WTC11 (cell line): ENCODE results near the gene DCAF11. TPM values are rescaled to one million over a fixed set of nuclear protein-coding genes. Genes with fewer than 3 reads are reported as not detected.

Experiments used
- ATAC-seq: fragments of 200-7000 bp; cut with Tn5 transposase; 2 replicates; pipeline ENCODE4 v1.10.0; 2021; ENCODE audit warnings: mild to moderate bottlenecking, moderate library complexity
- CTCF ChIA-PET: fragments of 300-600 bp; sonication (Branson Sonifier 250); formaldehyde crosslinking; loops from one replicate; lab custom pipeline; 2021; ENCODE audit warnings: antibody characterized with exemption; lab: Charles Lee
- POLR2A ChIA-PET: fragments of 350-600 bp; sonication (Branson Sonifier 250); formaldehyde crosslinking; loops from one replicate; lab custom pipeline; 2021; ENCODE audit warnings: antibody characterized with exemption; lab: Charles Lee
- DNase-seq: peaks from one replicate; pipeline ENCODE4 v3.0.0; 2021; ENCODE audit warnings: low spot score
- H3K27ac Mint-ChIP-seq: 2 replicates; pipeline ENCODE4 v1.8.0; 2021; ENCODE audit warnings: mixed read lengths
- H3K27me3 Mint-ChIP-seq: 2 replicates; pipeline ENCODE4 v1.8.0; 2021; ENCODE audit warnings: low read depth, mild to moderate bottlenecking, moderate library complexity, mixed read lengths
- H3K36me3 Mint-ChIP-seq: 2 replicates; pipeline ENCODE4 v1.8.0; 2021; ENCODE audit warnings: mixed read lengths
- H3K4me1 Mint-ChIP-seq: 2 replicates; pipeline ENCODE4 v1.8.0; 2022; ENCODE audit warnings: mixed read lengths
- H3K4me3 Mint-ChIP-seq: 2 replicates; pipeline ENCODE4 v1.8.0; 2021; ENCODE audit warnings: mild to moderate bottlenecking, moderate library complexity, mixed read lengths
- H3K9me3 Mint-ChIP-seq: 2 replicates; pipeline ENCODE4 v1.8.0; 2021; ENCODE audit warnings: mixed read lengths
- CBFB ChIP-seq: sonication (generic); formaldehyde crosslinking; IDR thresholded peaks from 2 replicates; pipeline ENCODE4 v1.8.1; 2022; ENCODE audit warnings: mild to moderate bottlenecking, low read depth, missing genetic modification reagents
- ESRRA ChIP-seq: sonication (generic); formaldehyde crosslinking; IDR thresholded peaks from 2 replicates; pipeline ENCODE4 v1.8.1; 2022; ENCODE audit warnings: mild to moderate bottlenecking, missing genetic modification reagents, borderline replicate concordance
- GABPB1 ChIP-seq: sonication (generic); formaldehyde crosslinking; IDR thresholded peaks from 2 replicates; pipeline ENCODE4 v1.8.1; 2023; ENCODE audit warnings: mild to moderate bottlenecking, missing genetic modification reagents
- GRHL2 ChIP-seq: fragments of 250-450 bp; sonication (Bioruptor Pico); IDR thresholded peaks from 2 replicates; pipeline ENCODE4 v1.8.0; 2022; ENCODE audit warnings: mild to moderate bottlenecking, moderate library complexity; ENCODE audit not compliant: insufficient replicate concordance, severe bottlenecking
- MAX ChIP-seq: sonication (generic); formaldehyde crosslinking; IDR thresholded peaks from 2 replicates; pipeline ENCODE4 v1.8.0; 2022; ENCODE audit warnings: mild to moderate bottlenecking, missing genetic modification reagents
- MLX ChIP-seq: sonication (generic); formaldehyde crosslinking; IDR thresholded peaks from 2 replicates; pipeline ENCODE4 v1.8.1; 2023; ENCODE audit warnings: mild to moderate bottlenecking, missing genetic modification reagents, moderate library complexity
- NFE2L1 ChIP-seq: sonication (generic); formaldehyde crosslinking; IDR thresholded peaks from 2 replicates; pipeline ENCODE4 v1.8.1; 2023; ENCODE audit warnings: missing genetic modification reagents
- NFYB ChIP-seq: sonication (generic); formaldehyde crosslinking; conservative IDR thresholded peaks from 2 replicates; pipeline ENCODE4 v1.8.0; 2022; ENCODE audit warnings: low read depth, missing genetic modification reagents
- SP1 ChIP-seq: sonication (generic); formaldehyde crosslinking; conservative IDR thresholded peaks from 2 replicates; pipeline ENCODE4 v1.8.1; 2022; ENCODE audit warnings: missing genetic modification reagents
- TEAD1 ChIP-seq: sonication (generic); formaldehyde crosslinking; IDR thresholded peaks from 2 replicates; pipeline ENCODE4 v1.8.0; 2022; ENCODE audit warnings: mild to moderate bottlenecking, missing genetic modification reagents
- USF2 ChIP-seq: sonication (generic); formaldehyde crosslinking; IDR thresholded peaks from 2 replicates; pipeline ENCODE4 v1.8.1; 2023; ENCODE audit warnings: mild to moderate bottlenecking, missing genetic modification reagents, moderate library complexity
- ZNF219 ChIP-seq: sonication (generic); formaldehyde crosslinking; IDR thresholded peaks from 2 replicates; pipeline ENCODE4 v1.8.0; 2023; ENCODE audit warnings: missing genetic modification reagents, mild to moderate bottlenecking, borderline replicate concordance
- ZNF317 ChIP-seq: sonication (generic); formaldehyde crosslinking; IDR thresholded peaks from 2 replicates; pipeline ENCODE4 v1.8.1; 2023; ENCODE audit warnings: low read depth, mild to moderate bottlenecking, moderate library complexity, missing genetic modification reagents, borderline replicate concordance
- ZNF423 ChIP-seq: fragments of 250-450 bp; sonication (Bioruptor Pico); IDR thresholded peaks from 2 replicates; pipeline ENCODE4 v2.1.2; 2022; ENCODE audit warnings: mild to moderate bottlenecking, moderate library complexity
- ZNF671 ChIP-seq: fragments of 250-450 bp; sonication (Bioruptor Pico); IDR thresholded peaks from 2 replicates; pipeline ENCODE4 v1.8.0; 2021; ENCODE audit warnings: mild to moderate bottlenecking
- total RNA-seq: library from RNA; stranded (reverse); gene quantifications from 3 replicates; pipeline ENCODE4 v1.2.3, GENCODE V29; 2021
- TF ChIP-seq, protein P1 (sequence below): fragments of 200-600 bp; IDR thresholded peaks from 2 replicates; pipeline ENCODE4 v1.8.0; 2022; ENCODE audit warnings: antibody characterized with exemption
- TF ChIP-seq, protein P2 (sequence below): fragments of 250-450 bp; sonication (Bioruptor Pico); IDR thresholded peaks from 2 replicates; pipeline ENCODE4 v1.9.0; 2021; ENCODE audit warnings: mild to moderate bottlenecking, borderline replicate concordance
- TF ChIP-seq, protein P3 (sequence below): sonication (generic); formaldehyde crosslinking; IDR thresholded peaks from 2 replicates; pipeline ENCODE4 v1.8.1; 2022; ENCODE audit warnings: mild to moderate bottlenecking, missing genetic modification reagents, moderate library complexity, borderline replicate concordance
- TF ChIP-seq, protein P4 (sequence below): sonication (generic); formaldehyde crosslinking; conservative IDR thresholded peaks from 2 replicates; pipeline ENCODE4 v1.8.1; 2022; ENCODE audit warnings: mild to moderate bottlenecking, missing genetic modification reagents
- TF ChIP-seq, protein P5 (sequence below): sonication (generic); formaldehyde crosslinking; IDR thresholded peaks from 2 replicates; pipeline ENCODE4 v1.8.0; 2023; ENCODE audit warnings: mild to moderate bottlenecking, missing genetic modification reagents

Gene DCAF11
- total RNA-seq, 1 experiment from 2014 or later, result 73.6 TPM

DNA sequence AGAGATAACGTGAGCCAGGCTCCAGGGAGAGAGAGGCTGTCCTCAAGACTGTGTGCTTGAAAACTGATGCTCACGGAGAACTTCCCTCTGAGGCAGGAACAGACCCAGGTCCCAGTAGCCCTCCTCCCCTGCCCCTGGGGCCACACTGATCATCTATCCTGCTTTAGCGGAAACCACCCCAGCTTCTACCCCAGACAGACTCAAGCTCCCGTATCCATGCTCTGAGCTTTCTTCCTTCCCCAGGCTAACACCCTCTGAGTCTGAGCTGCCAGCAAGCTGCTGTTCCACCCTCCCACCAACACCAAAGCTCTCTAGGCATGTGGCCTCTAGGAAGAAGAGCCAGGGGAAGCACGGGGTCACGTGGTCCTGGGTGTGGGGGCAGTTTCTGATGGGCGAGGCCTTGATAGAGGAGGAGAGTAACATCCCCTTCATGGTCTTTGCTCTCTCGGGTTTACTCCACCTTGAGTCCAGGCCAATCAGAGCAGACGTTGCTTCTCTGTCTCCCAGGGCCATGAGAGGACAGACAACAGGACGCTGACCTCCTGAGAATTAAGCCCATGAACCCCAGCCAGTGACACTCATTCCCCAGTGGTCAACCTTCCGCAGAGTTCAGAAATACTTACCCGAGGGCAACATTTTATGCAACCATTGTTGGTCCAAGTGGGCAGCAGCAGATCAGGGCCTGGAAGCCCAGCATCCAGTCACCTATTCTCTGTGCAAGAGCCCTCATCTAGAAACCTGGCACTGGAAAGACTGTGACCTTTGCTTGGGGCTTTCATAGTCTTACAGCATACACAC is 19.1 kb upstream of the DCAF11 start (continued):
- TF ChIP-seq MAX (CRISPR knock-in tag) (peak; percentile 92), NFE2L1 (0 out of 2 replicates have a peak, but pooled peaks have one; percentile 78), GABPB1 (CRISPR knock-in tag) (peak; percentile 96), SP1 (CRISPR knock-in tag) (peak; percentile 54; the same call in 1 of the 2 replicates), NFYB (CRISPR knock-in tag) (peak; percentile 6; the same call in 1 of the 2 replicates), ESRRA (CRISPR knock-in tag) (no peak), ZNF423 (CRISPR knock-in tag) (no peak)
- TF ChIP-seq, protein P1, sequence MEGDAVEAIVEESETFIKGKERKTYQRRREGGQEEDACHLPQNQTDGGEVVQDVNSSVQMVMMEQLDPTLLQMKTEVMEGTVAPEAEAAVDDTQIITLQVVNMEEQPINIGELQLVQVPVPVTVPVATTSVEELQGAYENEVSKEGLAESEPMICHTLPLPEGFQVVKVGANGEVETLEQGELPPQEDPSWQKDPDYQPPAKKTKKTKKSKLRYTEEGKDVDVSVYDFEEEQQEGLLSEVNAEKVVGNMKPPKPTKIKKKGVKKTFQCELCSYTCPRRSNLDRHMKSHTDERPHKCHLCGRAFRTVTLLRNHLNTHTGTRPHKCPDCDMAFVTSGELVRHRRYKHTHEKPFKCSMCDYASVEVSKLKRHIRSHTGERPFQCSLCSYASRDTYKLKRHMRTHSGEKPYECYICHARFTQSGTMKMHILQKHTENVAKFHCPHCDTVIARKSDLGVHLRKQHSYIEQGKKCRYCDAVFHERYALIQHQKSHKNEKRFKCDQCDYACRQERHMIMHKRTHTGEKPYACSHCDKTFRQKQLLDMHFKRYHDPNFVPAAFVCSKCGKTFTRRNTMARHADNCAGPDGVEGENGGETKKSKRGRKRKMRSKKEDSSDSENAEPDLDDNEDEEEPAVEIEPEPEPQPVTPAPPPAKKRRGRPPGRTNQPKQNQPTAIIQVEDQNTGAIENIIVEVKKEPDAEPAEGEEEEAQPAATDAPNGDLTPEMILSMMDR, result no peak
- TF ChIP-seq, protein P2, sequence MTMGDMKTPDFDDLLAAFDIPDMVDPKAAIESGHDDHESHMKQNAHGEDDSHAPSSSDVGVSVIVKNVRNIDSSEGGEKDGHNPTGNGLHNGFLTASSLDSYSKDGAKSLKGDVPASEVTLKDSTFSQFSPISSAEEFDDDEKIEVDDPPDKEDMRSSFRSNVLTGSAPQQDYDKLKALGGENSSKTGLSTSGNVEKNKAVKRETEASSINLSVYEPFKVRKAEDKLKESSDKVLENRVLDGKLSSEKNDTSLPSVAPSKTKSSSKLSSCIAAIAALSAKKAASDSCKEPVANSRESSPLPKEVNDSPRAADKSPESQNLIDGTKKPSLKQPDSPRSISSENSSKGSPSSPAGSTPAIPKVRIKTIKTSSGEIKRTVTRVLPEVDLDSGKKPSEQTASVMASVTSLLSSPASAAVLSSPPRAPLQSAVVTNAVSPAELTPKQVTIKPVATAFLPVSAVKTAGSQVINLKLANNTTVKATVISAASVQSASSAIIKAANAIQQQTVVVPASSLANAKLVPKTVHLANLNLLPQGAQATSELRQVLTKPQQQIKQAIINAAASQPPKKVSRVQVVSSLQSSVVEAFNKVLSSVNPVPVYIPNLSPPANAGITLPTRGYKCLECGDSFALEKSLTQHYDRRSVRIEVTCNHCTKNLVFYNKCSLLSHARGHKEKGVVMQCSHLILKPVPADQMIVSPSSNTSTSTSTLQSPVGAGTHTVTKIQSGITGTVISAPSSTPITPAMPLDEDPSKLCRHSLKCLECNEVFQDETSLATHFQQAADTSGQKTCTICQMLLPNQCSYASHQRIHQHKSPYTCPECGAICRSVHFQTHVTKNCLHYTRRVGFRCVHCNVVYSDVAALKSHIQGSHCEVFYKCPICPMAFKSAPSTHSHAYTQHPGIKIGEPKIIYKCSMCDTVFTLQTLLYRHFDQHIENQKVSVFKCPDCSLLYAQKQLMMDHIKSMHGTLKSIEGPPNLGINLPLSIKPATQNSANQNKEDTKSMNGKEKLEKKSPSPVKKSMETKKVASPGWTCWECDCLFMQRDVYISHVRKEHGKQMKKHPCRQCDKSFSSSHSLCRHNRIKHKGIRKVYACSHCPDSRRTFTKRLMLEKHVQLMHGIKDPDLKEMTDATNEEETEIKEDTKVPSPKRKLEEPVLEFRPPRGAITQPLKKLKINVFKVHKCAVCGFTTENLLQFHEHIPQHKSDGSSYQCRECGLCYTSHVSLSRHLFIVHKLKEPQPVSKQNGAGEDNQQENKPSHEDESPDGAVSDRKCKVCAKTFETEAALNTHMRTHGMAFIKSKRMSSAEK (CRISPR knock-in tag), result peak; percentile 44; the same call in 1 of the 2 replicates
- TF ChIP-seq, protein P3, sequence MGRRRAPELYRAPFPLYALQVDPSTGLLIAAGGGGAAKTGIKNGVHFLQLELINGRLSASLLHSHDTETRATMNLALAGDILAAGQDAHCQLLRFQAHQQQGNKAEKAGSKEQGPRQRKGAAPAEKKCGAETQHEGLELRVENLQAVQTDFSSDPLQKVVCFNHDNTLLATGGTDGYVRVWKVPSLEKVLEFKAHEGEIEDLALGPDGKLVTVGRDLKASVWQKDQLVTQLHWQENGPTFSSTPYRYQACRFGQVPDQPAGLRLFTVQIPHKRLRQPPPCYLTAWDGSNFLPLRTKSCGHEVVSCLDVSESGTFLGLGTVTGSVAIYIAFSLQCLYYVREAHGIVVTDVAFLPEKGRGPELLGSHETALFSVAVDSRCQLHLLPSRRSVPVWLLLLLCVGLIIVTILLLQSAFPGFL (CRISPR knock-in tag), result peak; percentile 93; the same call in 1 of the 2 replicates
- TF ChIP-seq, protein P4, sequence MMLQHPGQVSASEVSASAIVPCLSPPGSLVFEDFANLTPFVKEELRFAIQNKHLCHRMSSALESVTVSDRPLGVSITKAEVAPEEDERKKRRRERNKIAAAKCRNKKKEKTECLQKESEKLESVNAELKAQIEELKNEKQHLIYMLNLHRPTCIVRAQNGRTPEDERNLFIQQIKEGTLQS (CRISPR knock-in tag), result no peak
- TF ChIP-seq, protein P5, sequence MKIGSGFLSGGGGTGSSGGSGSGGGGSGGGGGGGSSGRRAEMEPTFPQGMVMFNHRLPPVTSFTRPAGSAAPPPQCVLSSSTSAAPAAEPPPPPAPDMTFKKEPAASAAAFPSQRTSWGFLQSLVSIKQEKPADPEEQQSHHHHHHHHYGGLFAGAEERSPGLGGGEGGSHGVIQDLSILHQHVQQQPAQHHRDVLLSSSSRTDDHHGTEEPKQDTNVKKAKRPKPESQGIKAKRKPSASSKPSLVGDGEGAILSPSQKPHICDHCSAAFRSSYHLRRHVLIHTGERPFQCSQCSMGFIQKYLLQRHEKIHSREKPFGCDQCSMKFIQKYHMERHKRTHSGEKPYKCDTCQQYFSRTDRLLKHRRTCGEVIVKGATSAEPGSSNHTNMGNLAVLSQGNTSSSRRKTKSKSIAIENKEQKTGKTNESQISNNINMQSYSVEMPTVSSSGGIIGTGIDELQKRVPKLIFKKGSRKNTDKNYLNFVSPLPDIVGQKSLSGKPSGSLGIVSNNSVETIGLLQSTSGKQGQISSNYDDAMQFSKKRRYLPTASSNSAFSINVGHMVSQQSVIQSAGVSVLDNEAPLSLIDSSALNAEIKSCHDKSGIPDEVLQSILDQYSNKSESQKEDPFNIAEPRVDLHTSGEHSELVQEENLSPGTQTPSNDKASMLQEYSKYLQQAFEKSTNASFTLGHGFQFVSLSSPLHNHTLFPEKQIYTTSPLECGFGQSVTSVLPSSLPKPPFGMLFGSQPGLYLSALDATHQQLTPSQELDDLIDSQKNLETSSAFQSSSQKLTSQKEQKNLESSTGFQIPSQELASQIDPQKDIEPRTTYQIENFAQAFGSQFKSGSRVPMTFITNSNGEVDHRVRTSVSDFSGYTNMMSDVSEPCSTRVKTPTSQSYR (CRISPR knock-in tag), result peak; percentile 82; the same call in 1 of the 2 replicates

DNA sequence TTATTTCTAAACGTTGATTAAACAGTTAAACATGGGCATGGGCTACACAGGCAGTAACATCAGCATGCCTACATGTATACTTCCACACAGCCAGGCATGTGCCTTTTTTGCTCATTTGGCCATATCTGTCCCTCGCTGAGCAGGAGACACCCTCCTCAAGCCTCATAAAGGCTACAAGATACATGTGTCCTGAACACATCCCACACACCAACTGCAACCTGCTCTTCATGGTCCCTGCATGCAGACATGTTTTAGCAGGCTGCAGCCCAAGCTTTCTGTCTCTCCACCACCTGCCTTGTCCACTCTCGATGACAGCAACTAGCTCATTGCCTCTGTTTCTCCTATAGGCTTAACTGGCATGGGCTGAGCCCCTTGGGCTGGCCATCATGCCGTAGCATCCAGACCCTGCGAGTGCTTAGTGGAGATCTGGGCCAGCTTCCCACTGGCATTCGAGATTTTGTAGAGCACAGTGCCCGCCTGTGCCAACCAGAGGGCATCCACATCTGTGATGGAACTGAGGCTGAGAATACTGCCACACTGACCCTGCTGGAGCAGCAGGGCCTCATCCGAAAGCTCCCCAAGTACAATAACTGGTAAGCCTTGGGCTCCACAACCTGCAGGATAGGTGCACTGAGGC is 17.9 kb upstream of the DCAF11 start:
- no peak overlapping the region for H3K4me3 Mint-ChIP-seq
- ChIA-PET CTCF (interaction anchor here (3.5 to 11.7 kb wide), 3 partner anchors 12 to 39 kb away, joined by 29 to 320 read pairs (median 170); partner anchors contain the start of genes DCAF11 and NRL), POLR2A (interaction anchor here (2.1 kb wide), 1 partner anchor 64 kb away, joined by 5 read pairs; the partner anchor contains the start of gene IRF9)
- peaks cover 10% of the 10 kb centered on the region for H3K27me3 Mint-ChIP-seq
- H3K4me1 Mint-ChIP-seq, result peaks cover 21% of the 10 kb centered on the region
- peak overlapping the region; percentile 42; the same call in 1 of the 2 replicates for H3K27ac Mint-ChIP-seq
- no peak for DNase-seq
- ATAC-seq, result no peak
- H3K9me3 Mint-ChIP-seq, result no peaks in the 10 kb centered on the region
- peaks cover 25% of the 10 kb centered on the region for H3K36me3 Mint-ChIP-seq
- TF ChIP-seq ZNF317 (CRISPR knock-in tag), result no peak
- TF ChIP-seq, protein P4 (CRISPR knock-in tag), result no peak
- no peak for TF ChIP-seq USF2 (CRISPR knock-in tag)
- no peak for TF ChIP-seq ZNF671 (CRISPR knock-in tag)
- no peak for TF ChIP-seq ZNF219 (CRISPR knock-in tag)
- TF ChIP-seq NFYB (CRISPR knock-in tag), result no peak
- no peak for TF ChIP-seq GRHL2 (CRISPR knock-in tag)
- TF ChIP-seq TEAD1 (CRISPR knock-in tag), result no peak
- TF ChIP-seq CBFB (CRISPR knock-in tag), result no peak
- no peak for TF ChIP-seq MLX (CRISPR knock-in tag)
